ENCODE measurements around the gene TRIM54. TPM values are rescaled to one million over a fixed set of nuclear protein-coding genes. Genes with fewer than 3 reads are reported as not detected.

Gene TRIM54
- total RNA-seq, 4 donors from 2014 or later: 2.5 TPM; not detected in 3

DNA sequence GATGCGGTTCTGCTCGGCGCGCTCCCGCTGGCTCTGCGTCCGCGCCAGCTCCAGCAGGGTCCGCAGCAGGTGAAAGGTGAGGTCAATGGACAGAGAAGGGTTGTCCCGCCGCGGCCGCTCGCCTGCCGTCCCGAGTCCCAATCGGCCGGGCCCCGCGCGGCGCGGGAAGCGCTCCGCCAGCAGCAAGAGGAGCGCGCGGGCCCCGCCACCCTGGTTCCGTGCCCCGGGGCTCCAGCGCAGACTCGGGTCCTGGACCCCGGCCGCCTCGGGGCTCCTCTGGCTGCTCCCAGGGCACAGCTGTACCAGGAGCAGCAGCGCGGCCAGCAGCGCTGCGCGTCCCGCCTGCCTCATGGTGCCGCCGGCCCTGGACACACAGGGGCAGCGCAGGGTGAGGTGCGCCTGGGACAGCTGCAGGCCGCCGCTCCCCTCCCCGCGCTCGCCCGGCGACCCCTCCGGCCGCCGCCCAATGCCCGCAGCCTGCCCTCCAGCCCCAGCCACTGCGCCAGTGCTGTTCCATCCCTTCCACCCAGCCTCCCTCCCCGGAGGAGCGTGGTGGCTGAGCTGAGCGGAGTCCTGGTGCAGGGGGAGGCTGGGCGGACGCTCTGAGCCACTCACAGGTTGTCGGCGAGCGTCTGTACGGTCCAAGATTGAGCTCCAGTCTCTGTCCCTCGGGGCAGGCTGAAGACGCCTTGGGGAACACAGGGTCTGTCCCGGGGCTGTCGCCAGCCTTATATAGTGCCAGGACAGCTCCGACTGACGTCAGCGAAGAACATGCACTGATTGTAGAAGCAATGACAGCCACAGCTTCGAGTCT lies 25.5 kb downstream of the TRIM54 start:
- DNase-seq (ENCODE audit: low spot score) (no peak), ATAC-seq (ENCODE audit: low FRiP score) (peak; percentile 8)
- TF ChIP-seq, protein P1, sequence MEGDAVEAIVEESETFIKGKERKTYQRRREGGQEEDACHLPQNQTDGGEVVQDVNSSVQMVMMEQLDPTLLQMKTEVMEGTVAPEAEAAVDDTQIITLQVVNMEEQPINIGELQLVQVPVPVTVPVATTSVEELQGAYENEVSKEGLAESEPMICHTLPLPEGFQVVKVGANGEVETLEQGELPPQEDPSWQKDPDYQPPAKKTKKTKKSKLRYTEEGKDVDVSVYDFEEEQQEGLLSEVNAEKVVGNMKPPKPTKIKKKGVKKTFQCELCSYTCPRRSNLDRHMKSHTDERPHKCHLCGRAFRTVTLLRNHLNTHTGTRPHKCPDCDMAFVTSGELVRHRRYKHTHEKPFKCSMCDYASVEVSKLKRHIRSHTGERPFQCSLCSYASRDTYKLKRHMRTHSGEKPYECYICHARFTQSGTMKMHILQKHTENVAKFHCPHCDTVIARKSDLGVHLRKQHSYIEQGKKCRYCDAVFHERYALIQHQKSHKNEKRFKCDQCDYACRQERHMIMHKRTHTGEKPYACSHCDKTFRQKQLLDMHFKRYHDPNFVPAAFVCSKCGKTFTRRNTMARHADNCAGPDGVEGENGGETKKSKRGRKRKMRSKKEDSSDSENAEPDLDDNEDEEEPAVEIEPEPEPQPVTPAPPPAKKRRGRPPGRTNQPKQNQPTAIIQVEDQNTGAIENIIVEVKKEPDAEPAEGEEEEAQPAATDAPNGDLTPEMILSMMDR (IDR thresholded peaks at IDR 0.05): no peak

DNA sequence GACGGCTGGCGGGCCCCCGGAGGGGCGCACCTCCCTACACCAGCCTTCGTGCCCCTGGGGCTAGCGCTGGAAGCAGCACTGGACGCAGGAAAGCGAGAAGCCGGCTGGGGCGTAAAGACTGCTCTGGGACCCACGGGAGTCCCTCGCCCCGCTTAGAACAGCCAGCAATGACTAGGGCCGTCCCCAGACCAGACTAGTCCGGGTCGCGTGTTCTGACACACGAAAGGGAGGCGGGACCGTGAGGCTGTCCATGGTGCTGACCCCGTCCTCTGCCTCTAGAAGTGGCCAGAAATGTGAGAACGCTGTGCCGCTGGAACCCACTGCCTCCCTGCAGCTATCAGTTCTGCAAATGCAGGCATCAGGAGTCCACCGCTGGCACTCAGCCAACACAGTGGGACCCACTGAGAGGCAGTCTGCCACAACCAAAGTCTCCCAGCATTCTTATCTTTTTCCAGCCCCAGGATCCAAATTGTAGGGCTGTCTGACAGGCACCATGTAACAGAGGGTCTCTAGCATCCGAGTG lies 26.2 kb downstream of the TRIM54 start, which contains the start of gene UCN:
TSS of gene UCN (minus strand) at position 87 of the 523 bp plus-strand sequence. CDS start 550 bp downstream, outside the sequence.
- ATAC-seq (ENCODE audit: low FRiP score) (no peak), DNase-seq (ENCODE audit: low spot score) (no peak)
- TF ChIP-seq, protein P1 (IDR thresholded peaks at IDR 0.05): no peak

DNA sequence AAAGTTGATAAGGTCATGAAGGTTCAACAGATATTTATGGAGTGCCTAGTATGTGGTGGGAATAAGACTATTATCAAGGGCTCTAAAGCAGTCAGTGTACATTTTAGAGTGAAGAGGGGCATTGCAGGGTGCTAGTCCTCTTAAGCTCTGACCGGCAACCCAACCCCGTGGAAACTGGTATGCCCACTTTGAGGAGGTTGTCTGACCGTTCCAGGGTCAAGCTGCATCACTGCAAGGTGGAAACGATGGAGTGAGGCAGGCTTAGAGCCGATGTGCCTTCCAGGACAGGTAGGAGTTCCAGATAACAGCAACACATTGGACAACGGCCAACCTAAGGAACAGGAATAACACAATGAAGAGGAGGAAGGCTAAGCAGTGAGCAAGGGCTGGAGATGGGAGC lies 27.4 kb downstream of the TRIM54 start:
- ATAC-seq (ENCODE audit: low FRiP score) (no peak), DNase-seq (ENCODE audit: low spot score) (no peak)
- TF ChIP-seq, protein P1 (IDR thresholded peaks at IDR 0.05): no peak

DNA sequence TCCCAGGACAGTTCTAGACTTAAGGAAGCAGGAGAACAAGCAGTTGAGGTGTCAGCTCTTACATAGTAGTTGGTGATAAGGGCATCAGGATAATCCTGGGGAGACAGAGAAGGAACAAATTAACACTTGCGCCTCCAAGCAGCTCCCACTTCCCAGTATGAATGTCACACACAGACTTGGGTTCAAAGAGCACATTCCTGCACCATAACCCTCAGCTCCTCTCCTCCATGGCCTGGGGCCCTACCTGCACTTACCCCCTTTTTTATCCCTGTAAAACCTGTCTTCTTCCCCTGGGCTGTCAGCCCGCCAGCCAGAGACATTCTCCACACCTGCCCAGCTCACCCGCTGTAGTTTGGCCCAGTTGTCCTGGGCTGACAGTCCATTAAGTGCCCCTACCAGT lies 29.9 kb downstream of the TRIM54 start:
- ATAC-seq (ENCODE audit: low FRiP score): no peak
- TF ChIP-seq, protein P1 (IDR thresholded peaks at IDR 0.05): no peak
- no peak for DNase-seq (ENCODE audit: low spot score)

DNA sequence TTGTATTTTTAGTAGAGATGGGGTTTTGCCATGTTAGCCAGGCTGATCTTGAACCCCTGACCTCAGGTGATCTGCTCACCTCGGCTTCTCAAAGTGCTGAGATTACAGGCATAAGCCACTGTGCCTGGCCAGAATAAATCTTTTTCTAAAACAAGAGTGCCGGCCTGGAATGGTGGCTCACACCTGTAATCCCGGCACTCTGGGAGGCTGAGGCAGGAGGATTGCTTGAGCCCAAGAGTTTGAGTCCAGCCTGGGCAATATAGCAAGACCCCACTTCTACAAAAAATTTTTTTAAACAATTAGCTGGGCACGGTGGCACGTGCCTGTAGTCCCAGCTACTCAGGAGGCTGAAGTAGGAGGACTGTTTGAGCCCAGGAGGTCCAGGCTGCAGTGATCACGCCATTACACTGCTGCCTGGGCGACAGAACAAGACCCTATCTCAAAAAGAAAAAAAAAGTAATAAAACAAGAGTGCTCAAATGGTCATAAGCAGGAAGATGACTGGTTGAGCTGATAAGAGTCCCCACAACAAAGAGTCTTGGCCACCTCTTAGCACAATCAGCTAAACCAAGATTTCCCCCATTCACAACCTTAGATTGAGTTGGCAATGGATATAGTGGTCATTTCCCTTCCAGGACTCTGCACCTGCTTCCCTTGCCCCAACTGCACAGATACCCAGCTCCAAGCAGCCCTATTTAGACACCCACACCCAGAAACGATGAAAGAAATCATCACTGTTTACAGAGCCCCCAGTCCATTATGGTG lies 31.8 kb downstream of the TRIM54 start:
- TF ChIP-seq, protein P1 (IDR thresholded peaks at IDR 0.05): no peak
- DNase-seq (ENCODE audit: low spot score): no peak
- no peak for ATAC-seq (ENCODE audit: low FRiP score)

DNA sequence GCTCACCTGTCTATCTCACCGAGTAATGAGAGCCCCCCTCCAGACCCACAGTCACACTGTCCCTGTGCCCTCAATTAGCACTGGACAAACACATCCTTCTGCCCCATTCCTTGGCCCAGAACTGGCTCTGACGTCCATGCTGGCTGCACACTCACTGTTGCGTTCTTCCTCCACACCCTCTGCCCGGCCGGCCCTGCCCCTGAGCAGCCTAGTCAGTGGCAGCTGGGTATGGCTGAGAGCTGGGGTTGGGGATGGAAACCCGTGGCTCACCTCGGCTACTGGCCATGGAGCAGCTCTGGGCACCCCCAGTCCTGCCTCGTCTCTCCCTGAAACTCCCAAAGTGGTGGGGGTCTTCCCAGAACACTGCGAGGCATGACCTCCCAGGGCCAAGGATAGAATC lies 32.5 kb downstream of the TRIM54 start:
- DNase-seq (ENCODE audit: low spot score): no peak
- ATAC-seq (ENCODE audit: low FRiP score): no peak
- TF ChIP-seq, protein P1 (IDR thresholded peaks at IDR 0.05): no peak
